Superior temporal gyrus (tissue), 1 donor: ENCODE measurements around the gene ANKRD66.
"Not testable (repeated sequence)": the region's sequence is repeated elsewhere in the genome, so short reads cannot be mapped to it uniquely, and the experiment has no call there.

Experiments
- DNase-seq: peaks from one replicate; pipeline ENCODE4 v3.0.0-alpha.2; 2016; ENCODE audit errors: extremely low spot score

ANKRD66 gene

DNA sequence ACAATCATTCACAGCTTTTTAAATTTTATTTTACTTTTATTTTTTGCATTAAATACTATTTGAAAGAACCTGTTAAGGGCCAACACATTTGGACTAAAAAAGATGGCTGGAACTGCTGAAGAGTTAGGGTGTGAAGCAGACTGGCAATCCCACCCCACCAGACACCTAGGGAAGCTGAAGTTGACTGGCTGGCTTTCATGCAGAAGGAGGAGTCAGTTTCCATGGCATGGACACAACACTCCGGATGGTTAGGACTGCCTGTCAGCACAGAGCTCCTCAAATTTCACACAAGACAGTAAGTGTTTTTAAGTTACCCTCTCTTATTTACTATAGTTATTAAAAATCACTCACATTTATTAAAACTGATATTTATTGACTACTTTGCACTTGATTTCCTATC, at the start of gene ANKRD66:
ANKRD66 (plus strand) TSS at position 238 of the 400 bp plus-strand sequence. CDS start 5,016 bp downstream, outside the sequence.
- no peak for DNase-seq

DNA sequence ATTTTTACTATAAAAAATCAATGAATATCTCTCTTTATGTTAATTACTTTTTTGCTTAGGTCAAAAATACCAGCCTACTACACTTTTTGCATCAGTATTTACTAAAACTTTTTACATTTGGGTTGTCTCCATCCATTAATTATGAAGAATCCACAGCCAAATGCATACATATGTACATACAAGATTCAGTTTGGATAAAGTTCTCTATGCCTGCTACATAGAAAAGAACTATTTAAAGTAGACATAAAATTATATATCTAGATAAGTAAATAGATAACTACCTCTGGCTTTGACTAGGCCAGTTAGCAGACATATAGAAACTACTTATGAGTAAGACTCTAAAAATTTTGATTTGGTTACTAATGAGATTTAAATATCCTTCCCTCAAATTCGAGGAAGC, 46.8 kb upstream of the ANKRD66 start:
- no peak for DNase-seq

DNA sequence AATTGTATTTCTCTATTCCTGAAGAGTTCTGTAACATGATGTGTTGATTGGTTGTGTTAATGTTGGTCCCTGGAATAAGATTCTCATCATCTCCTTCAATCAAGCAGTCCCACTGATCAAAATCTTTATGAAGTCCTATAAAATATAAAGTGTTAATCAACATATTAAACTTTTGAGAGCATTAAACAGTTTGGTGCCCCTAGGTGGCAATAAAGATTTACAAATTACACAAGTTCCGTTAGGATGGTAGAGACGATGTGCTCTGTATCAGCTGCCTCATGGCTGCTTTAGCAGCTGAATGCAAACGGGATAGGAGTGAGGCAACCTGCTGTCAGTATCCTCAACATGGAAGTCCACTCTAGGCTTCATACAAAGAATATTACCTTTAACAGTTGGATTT, 42.2 kb upstream of the ANKRD66 start:
- peak; percentile 55 for DNase-seq

DNA sequence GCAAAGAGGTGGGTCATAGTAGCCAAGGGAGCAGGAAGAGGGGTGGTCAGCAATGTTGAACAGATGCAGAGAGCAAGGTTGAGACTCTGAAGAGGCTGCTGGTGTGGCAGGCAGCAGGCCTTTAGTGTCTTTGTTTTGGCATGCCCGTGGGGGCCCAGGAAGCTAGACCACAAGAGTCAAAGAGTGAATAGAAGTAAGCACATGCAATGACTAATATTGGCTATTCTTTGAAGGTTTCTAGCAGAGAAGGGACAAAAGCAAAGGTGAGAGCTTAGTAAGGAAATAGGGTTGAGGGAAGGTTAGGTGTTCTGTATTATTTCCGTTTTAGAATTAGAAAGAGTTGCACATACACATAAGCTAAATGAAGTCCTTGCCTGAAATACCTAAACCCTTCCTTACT, 40.3 kb upstream of the ANKRD66 start:
- DNase-seq, result no peak

DNA sequence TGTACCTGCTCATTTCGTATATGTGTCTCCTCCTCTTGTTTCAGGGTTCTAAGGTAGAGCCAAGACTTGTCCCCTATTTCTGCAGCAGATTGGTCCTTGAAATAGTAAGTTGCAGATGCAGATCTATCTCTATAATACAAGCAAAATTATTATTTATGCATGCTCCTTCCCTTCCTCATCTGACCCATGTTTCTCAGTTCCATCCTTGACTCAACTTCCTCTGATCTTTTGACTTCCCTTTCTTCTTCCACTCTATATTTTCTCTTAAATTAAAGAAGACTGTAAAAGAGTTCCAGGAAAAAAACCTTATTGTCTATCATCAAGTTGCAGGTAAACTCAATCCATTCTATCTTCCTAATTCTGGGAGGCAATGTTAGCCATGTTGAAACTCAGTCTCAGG, 35.2 kb upstream of the ANKRD66 start:
- no peak for DNase-seq

DNA sequence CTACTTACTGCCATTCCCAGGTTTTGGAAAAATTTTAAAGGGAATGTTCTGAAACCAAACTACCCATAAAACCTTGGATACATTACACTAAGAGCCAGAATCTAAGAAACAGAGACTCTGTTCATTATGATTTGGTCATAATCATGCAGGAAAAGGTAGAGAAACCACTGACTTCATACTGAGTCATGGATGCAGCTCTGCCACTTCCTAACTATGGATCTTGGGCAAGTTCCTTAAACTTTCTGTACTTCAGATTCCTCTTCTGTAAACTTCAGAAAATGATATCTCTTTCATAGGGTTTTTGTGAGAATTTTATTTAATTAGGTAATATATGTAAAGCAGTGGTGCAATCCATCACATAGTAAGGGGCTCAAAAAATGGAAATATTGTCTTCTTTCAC, 31.6 kb upstream of the ANKRD66 start:
- no peak for DNase-seq

DNA sequence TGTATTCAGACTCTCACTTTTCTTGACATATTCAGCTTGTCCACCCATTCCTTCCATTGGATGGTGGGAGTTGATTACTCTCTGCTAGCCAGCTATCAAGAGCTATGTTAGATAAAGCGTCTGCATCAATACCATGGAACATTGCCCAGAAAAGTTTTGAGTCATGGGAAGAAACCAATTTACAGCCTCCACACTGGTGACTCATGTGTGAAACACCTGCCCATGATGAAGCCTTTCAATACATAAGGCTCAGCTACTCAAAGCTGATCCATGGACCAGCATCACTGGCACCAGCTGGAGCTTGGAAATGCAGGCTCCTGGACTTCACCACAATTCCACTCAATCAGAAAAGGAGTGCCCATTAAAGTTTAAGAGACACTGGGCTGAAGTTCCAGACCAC, 27.6 kb upstream of the ANKRD66 start:
- no peak for DNase-seq

DNA sequence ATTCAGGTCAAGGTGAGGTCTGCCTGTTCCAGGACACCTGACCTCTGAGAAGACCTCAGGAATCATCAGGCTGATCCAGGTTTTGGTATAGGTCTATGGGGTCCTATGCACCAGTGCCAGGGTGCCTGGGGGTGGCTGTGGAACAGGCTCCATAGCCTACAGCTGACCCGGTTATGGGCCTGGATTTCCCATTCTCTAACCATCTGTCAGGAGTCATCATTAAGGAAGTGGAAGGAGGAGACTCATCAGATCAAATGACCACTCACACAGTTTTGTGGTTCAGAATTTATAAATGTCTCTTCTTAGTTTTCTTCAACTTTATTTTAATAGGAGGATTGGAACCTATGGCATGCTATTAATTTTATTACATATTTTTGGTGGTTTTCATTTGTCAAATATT, 26.3 kb upstream of the ANKRD66 start:
- DNase-seq, result no peak

DNA sequence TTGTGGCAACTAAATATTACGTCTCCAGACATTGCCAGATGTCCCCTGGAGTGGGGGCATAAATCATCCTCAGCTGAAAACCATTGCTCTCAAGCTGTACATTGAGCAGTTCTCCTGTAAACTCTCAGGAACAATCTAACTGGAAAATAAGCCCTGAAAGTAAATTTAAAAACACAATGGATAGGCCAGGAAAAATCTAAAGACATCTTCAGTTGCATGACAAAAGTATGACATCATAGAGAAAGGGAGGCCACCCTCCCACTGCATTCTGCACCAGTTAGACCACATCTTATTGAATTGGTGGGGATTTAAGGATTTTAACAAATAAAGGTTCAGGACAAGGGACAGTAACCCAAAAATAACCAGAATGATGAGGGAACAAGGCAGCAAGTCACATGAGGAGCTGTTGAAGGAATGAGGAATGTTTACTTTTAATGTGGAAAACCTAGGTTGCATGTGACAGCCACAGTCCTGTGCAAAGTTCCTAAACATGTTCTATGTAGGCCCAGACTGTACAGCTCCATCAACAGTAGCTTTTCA, 16.9 kb upstream of the ANKRD66 start:
- DNase-seq, result no peak

DNA sequence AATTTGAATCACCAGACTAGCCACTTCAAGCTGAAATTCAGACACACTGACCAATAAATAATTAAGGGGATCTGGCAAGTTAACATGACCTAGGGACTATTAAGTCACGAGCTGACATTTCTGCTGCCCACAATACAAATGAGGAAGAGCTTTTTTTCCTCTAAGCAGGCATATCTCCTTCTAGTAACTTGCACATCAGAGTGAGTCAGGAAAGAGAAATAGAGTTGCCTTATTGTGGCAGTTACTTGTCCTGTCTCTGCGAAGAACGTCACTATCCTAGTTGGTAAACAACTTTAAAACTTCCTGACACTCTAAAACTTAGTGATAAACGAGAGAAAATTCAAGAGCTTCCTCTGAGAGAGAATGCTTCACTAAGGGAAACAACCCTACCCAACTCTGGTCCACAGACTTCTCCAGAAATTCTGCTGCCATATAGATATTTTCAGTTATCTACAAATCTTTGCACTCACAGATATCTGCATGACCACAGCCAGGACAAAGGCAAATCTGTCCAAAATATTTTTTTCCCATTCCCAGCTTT, 15.7 kb upstream of the ANKRD66 start:
- DNase-seq, result no peak

DNA sequence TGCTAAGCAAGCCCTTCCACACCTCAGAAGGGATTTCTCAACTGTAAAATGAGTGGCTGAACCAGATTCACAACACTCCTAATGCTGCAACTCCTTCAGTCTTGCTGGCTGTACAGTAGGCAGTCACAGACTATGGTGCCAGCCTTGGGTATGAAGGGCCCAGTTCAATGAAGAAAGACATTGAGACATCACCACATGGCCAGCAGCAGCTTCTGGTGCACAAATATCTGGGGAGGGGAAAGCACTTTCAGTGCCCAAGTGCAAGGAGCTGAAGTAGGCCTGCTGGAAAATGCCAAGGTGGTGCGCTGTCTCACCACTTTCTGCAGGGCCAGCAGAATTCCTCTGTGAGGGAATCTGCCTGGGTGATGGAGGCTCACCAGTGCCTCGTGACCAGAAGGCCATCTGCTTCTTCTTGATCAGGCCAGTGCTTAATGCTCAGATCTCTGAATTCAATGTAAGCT, 13.4 kb upstream of the ANKRD66 start:
- no peak for DNase-seq

DNA sequence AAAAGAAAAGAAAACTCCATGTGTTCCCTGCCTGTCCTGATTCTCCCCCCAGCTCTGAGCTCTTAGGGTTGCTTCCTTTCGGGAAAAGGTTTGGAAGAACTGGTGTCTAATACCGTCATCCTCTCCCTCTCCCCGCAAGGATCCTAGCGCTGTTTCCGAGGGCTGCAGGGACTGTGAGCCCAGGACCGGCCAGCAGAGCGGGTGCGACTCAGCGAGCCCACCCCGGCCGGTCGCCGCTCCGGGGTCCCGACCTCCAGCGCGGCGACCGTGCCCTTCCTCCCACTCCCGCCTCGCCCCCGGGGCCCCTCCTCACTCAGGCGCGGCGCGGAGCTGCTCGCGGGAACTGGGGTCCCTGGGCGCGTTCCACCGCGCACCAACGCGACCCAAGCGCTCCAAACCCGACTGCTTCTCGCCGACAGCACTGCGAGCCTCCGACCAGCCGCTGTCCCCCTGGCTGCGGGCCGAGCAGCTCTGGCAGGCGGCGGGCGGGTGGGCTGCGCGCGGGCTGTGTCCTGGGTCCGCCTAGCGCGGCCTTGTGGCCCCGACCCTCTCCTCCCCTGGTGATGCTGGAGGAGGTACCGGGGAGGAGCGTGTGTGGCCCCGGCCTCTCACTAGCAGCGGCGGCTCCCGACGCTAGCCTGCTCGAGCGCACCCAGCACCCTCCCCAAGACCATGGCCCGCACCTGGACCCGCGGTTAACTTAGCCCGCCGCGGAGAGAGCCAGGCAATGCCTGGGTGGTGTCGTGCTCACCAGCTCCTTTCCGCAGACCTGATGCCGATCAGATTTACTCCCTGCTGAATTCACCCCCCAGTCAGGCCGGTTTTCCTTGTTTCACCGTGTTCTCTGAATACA, 11.6 kb upstream of the ANKRD66 start, which contains the start of gene PLA2G7:
PLA2G7 (minus strand) TSS at position 509 of the 853 bp plus-strand sequence. CDS start 12,484 bp downstream, outside the sequence.
- no peak for DNase-seq

DNA sequence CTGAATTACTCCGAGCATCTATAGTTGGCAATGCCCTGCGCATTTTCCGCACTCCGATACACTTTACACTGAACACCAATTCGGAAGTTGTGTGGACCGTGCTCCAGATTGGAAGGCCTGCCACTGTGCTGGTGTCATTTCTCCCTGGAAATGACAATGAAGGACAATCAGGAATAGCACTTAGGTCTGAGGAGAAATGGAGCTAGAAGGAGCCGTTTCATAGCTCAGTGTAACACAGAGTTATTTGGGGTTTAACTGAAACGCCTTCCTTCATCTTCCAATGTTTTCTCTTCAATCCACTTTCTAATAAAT, 11.1 kb upstream of the ANKRD66 start:
- DNase-seq, result peak; percentile 43

DNA sequence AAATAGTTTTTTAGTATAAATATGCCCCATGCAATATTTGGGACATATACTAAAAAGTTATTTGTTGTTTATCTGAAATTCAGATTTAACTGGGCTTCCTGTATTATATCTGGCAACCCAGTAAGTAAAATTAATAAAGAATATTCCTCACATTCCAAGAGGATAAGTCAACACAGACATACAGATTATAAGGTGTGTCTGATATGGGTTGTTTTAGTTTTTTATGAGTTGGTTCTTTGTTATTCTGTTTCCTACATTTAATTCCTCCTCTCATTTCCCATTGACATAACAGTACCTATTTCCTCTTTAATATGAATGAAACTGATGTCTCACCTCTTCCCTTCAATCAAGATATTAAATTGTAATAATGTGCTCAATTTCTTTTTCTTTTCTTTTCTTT, 9.8 kb upstream of the ANKRD66 start:
- DNase-seq, result no peak

DNA sequence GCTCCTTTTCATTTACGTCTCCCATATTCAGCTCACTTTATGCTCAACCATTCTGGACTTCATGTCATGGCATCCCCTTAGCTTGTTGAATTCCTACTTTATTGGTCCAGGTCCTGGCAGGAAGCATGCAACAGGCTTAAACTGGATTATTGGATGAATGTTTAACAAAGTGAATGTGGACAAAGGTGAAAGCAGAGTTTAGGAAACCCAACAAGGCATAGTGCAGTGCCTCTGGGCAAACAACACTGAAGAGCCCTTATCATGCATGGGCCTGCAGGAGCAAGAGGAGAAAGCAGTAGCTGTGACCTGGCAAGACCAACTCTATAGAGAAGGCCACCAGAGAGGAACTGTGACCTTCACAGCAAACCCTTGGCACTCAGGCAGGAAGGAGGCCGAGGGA, 5.3 kb upstream of the ANKRD66 start:
- no peak for DNase-seq

DNA sequence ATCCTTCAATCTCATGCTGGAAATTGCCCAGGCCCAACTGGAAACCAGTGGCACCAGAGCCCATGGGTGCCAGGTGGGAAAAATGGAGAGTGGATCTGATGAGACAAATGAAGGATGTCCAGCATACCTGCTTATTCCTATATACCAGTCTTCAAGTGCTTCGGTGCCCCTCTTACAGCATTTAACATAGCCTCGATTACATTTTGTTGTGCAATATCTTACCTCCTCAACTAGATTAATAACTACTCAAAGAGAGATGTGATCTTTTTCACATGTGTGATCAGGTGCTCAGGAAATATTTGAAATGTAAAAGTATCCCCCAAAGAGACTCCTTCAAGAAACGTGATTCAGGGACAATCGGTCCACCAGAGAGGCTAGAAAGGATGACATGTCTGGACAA, 4.8 kb upstream of the ANKRD66 start:
- no peak for DNase-seq

DNA sequence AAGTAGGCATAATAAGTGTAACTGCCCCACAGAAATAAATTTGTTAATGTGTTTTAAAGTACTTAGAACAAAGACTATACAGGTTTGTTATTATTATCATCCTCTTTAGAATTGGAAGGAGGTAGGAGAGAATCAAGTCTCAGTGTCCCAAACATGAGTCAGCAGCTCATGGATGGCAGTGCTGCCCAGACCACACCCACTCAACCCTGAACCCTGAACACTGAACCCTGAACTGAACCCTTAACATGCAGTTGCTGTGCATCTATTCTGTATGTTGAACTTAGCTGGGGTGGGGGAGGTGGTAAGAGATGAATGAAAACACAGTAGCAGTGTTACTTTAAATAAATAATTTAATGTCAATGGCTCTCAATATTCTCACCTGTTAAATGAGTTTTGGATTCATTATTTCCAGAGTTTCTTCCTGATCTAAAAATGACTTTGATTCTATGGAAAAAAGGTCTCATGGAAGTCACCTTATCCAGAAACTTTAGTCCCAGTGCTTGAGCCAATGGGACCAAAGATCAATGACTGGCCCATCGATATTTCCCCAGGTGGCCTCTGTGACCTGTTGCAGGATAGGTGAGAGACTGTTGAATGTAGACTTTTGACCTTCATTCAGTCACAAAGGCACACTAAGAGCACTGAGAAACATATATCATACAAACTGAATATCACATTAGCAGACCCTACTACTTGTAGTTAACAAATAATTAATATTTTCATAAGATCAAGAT, 3.1 kb upstream of the ANKRD66 start:
- DNase-seq, result no peak

DNA sequence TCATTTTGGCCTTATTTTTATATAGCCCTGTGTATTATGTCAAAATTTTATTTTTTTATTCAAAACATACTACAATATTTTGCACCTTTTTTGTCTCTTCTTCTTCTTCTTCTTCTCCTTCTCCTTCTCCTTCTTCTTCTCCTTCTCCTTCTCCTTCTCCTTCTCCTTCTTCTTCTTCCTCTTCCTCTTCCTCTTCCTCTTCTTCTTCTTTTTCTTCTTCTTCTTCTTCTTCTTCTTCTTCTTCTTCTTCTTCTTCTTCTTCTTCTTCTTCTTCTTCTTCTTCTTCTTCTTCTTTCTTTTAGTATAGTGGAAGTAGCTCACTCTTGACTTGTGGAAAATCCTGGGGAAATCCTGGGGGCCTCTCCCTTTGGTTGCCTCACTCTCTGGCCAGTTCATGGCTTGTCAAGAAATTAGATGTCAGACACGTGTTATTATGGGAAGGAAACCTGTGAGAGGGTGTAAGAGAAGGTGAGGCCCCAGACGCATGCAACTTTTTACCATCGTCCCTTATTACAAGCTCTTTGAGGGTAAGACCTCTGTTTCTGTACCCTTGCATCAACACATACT, 2.5 kb upstream of the ANKRD66 start:
- not testable (repeated sequence) for DNase-seq

DNA sequence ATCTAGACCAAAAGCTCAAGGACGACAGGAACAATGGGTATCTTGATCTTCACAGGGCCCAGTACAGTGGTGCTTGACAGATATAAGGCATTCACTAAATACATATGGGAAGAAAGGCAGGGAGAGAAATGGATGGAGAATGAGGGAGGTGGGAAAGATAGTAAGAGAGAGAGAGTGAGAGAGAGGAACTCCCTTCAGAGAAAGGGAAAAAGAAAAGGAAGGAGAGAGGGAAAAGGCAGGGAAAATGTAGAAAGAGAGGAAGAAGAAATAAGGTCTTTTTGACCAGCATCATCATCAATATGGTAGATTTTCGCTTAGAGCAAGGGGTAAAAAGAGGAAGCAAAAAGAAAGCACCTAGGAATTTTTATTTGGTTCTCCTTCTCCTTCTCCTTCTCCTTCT, 760 bp upstream of the ANKRD66 start:
- no peak for DNase-seq

DNA sequence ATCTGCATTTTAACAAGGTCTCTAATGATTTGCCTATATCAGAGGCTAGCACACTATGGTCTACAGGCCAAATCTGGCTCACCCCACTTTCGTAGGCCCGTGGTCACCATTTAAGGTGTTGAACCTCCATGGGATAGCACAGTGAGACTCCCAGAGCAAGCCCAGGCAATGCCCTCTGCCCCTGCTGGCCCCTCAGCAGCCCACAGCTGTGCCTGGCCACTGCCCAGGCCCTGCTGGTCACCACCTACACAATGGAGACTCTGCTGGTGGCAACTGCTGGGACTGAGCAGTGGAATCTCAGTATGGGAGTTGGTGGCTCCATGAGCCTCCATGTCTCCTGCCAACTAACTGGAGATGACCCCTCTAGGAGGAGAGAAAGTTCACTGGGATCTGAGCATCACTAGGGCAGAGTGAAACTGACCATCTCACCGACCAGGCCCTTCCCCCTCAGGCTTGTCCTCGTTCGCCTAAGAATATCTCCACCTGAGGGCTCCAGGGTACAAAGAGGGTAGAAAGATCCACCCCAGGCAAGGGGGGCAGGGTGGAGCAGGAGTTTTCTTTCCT, 2.3 kb downstream of the ANKRD66 start:
- no peak for DNase-seq

DNA sequence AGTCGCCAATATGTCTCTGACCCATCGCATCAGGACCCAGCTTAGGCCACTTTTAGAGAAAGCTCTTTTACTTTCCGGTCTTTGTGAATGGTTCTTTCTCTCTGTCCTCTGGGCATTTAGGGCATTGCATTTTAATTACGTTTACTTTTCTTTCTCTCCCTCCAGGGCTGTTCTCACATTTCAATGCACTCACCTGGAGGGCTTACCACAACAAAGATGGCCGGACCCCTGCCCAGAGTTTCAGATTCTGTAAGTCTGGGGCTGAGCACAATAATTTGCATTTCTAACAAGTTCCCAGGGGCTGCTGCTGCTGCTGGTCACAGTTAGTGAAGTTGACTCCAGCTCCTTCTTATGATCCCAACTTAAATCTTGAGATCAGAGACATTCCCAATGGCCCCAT, 3.0 kb downstream of the ANKRD66 start:
- DNase-seq, result no peak

DNA sequence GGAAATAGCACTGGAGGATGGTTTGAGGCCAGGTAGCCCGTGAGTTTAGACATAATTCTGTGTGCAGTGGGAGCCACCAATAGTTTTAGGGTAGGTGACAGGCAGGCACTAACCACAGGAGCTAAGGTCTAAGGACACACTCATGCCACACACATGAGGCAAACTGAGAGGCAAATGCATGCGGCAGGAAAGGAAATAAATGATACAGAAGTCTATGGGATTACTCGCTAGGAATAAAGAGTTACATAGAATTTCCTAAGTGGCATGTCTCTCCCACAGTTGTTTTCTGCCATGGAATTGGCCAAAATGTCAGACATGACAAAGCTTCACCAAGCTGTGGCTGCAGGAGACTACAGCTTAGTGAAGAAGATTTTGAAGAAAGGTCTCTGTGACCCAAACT, 4.9 kb downstream of the ANKRD66 start:
- no peak for DNase-seq
